ENCODE data around the gene ODAD3.
"Not testable (repeated sequence)": the region's sequence is repeated elsewhere in the genome, so short reads cannot be mapped to it uniquely, and the experiment has no call there.

ODAD3 gene

GRCh38 chr19:11405846-11406643 is 28.9 kb downstream of the ODAD3 start:
- no peak for DNase-seq (ENCODE audit: low read depth)

- no peak for DNase-seq (ENCODE audit: low read depth)
Measured at GRCh38 chr19:11404588-11405222, 30.2 kb downstream of the ODAD3 start.

- DNase-seq (ENCODE audit: low read depth), result no peak
Measured at GRCh38 chr19:11401808-11402543, 32.9 kb downstream of the ODAD3 start.

GRCh38 chr19:11400798-11401197 is 34.1 kb downstream of the ODAD3 start:
- no peak for DNase-seq (ENCODE audit: low read depth)

GRCh38 chr19:11399667-11400066 is 35.3 kb downstream of the ODAD3 start:
- no peak for DNase-seq (ENCODE audit: low read depth)

- no peak for DNase-seq (ENCODE audit: low read depth)
Measured at GRCh38 chr19:11397089-11397610, 37.8 kb downstream of the ODAD3 start.

GRCh38 chr19:11390933-11391680 is 43.8 kb downstream of the ODAD3 start:
- no peak for DNase-seq (ENCODE audit: low read depth)

- no peak for DNase-seq (ENCODE audit: low read depth)
Measured at GRCh38 chr19:11390359-11390758, 44.6 kb downstream of the ODAD3 start.

- DNase-seq (ENCODE audit: low read depth), result no peak
Measured at GRCh38 chr19:11387162-11388034, 47.5 kb downstream of the ODAD3 start.

GRCh38 chr19:11384778-11385129 is 50.2 kb downstream of the ODAD3 start:
- DNase-seq (ENCODE audit: low read depth), result no peak

GRCh38 chr19:11383706-11384048 is 51.2 kb downstream of the ODAD3 start:
- DNase-seq (ENCODE audit: low read depth), result no peak

GRCh38 chr19:11382898-11383705 is 51.8 kb downstream of the ODAD3 start:
- no peak for DNase-seq (ENCODE audit: low read depth)

- peak; percentile 98 for DNase-seq (ENCODE audit: low read depth)
Measured at GRCh38 chr19:11380653-11381537, 54.0 kb downstream of the ODAD3 start.

GRCh38 chr19:11379857-11380350 is 55.0 kb downstream of the ODAD3 start:
- DNase-seq (ENCODE audit: low read depth), result no peak

- DNase-seq (ENCODE audit: low read depth), result not testable (repeated sequence)
Measured at GRCh38 chr19:11379269-11379845, 55.6 kb downstream of the ODAD3 start.

- DNase-seq (ENCODE audit: low read depth), result peak; percentile 74
Measured at GRCh38 chr19:11378319-11379189, 56.4 kb downstream of the ODAD3 start.

- no peak for DNase-seq (ENCODE audit: low read depth)
Measured at GRCh38 chr19:11377756-11378155, 57.2 kb downstream of the ODAD3 start.

- peak; percentile 93 for DNase-seq (ENCODE audit: low read depth)
Measured at GRCh38 chr19:11377237-11377636, 57.7 kb downstream of the ODAD3 start.
